OCI-LY1 (cell line): ENCODE measurements around the gene FABP2.

Experiments
- H2AFZ ChIP-seq: fragments of 200-600 bp; sonication (generic), shearing (Covaris generic); 2 replicates; pipeline ENCODE4 v1.6.0; 2014; ENCODE audit warnings: antibody characterized with exemption, mild to moderate bottlenecking, low read length
- H3F3A ChIP-seq: fragments of 200-600 bp; sonication (generic), shearing (Covaris generic); 2 replicates; pipeline ENCODE4 v1.6.0; 2014; ENCODE audit warnings: mild to moderate bottlenecking, antibody characterized with exemption, low read length, moderate library complexity; ENCODE audit not compliant: insufficient read depth
- H3K27ac ChIP-seq: fragments of 200-600 bp; sonication (generic); 2 replicates; pipeline ENCODE4 v1.5.1; 2014; ENCODE audit warnings: low read length, mixed run types, mild to moderate bottlenecking, low read depth; ENCODE audit not compliant: poor library complexity, severe bottlenecking
- H3K27me3 ChIP-seq: fragments of 200-600 bp; sonication (generic); 2 replicates; pipeline ENCODE4 v1.6.0; 2014; ENCODE audit warnings: antibody characterized with exemption, mild to moderate bottlenecking, low read length, moderate library complexity; ENCODE audit not compliant: insufficient read depth
- H3K36me3 ChIP-seq: fragments of 200-600 bp; sonication (generic); 2 replicates; pipeline ENCODE4 v1.6.1; 2014; ENCODE audit warnings: mild to moderate bottlenecking, antibody characterized with exemption, low read length, moderate library complexity, mixed read lengths; ENCODE audit not compliant: insufficient read depth
- H3K4me1 ChIP-seq: fragments of 200-600 bp; sonication (generic); 2 replicates; pipeline ENCODE4 v1.5.1; 2014; ENCODE audit warnings: mild to moderate bottlenecking, low read length, moderate library complexity; ENCODE audit not compliant: insufficient read depth, severe bottlenecking
- H3K4me2 ChIP-seq: fragments of 200-600 bp; sonication (generic), shearing (Covaris generic); 2 replicates; pipeline ENCODE4 v1.6.1; 2014; ENCODE audit warnings: low read length
- H3K4me3 ChIP-seq: fragments of 200-600 bp; sonication (generic); 2 replicates; pipeline ENCODE4 v1.5.1; 2014; ENCODE audit warnings: low read length, low read depth, mild to moderate bottlenecking, mixed read lengths; ENCODE audit not compliant: poor library complexity, severe bottlenecking
- H3K79me2 ChIP-seq: fragments of 200-600 bp; shearing (Covaris generic); 2 replicates; pipeline ENCODE4 v1.6.1; 2016; ENCODE audit warnings: mixed run types, low read length, mixed read lengths; ENCODE audit not compliant: insufficient read depth
- H3K9ac ChIP-seq: fragments of 200-600 bp; sonication (generic), shearing (Covaris generic); 2 replicates; pipeline ENCODE4 v1.6.1; 2014; ENCODE audit warnings: mild to moderate bottlenecking, low read length, mixed read lengths
- H3K9me2 ChIP-seq: fragments of 200-600 bp; sonication (generic), shearing (Covaris generic); 2 replicates; pipeline ENCODE4 v1.6.1; 2014; ENCODE audit warnings: low read depth, mild to moderate bottlenecking, low read length, mixed read lengths
- H3K9me3 ChIP-seq: fragments of 200-600 bp; shearing (Covaris generic); 2 replicates; pipeline ENCODE4 v1.6.1; 2014; ENCODE audit warnings: low read length, mixed read lengths
- H4K20me1 ChIP-seq: fragments of 200-600 bp; sonication (generic), shearing (Covaris generic); 2 replicates; pipeline ENCODE4 v1.6.0; 2016; ENCODE audit warnings: mild to moderate bottlenecking, low read length; ENCODE audit not compliant: insufficient read depth
- CTCF ChIP-seq: fragments of 200-600 bp; sonication (generic), shearing (Covaris generic); IDR thresholded peaks from 2 replicates; pipeline ENCODE4 v1.5.1; 2017; ENCODE audit warnings: mild to moderate bottlenecking, antibody characterized with exemption, low read length, moderate library complexity, mixed read lengths
- EZH2 ChIP-seq: fragments of 200-600 bp; sonication (generic), shearing (Covaris generic); IDR thresholded peaks from 2 replicates; pipeline ENCODE4 v1.8.0; 2017; ENCODE audit warnings: borderline replicate concordance, mixed run types, mild to moderate bottlenecking, antibody characterized with exemption, low read length, moderate library complexity, mixed read lengths

Gene FABP2

DNA sequence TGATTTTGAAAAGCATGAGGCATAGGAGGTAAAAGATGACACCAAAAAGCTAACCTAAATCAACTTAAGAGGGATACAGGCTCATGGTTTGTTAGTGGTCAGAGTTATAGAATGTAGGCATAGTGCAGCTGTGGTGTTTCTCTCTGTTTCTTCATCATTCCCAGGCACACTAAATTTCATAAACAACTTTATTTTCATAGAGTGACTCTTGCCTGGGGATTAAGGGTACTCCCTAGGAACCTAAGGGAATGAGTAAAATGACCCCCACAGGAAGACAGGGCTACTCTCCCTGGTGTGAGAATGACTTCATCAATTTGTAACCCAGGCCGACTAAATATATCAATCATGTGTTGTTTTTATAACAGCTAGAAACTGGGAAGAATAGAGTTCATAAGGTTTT, 11.1 kb downstream of the FABP2 start:
- no peak overlapping the region for H3K4me2 ChIP-seq
- no peaks in the 10 kb centered on the region for H3K9me2 ChIP-seq
- no peak overlapping the region for H3K4me3 ChIP-seq
- H3F3A ChIP-seq = no peaks in the 10 kb centered on the region
- no peak overlapping the region for H2AFZ ChIP-seq
- H3K9ac ChIP-seq = no peak overlapping the region
- no peaks in the 10 kb centered on the region for H4K20me1 ChIP-seq
- H3K36me3 ChIP-seq = no peaks in the 10 kb centered on the region
- no peak overlapping the region for H3K27ac ChIP-seq
- TF ChIP-seq EZH2 (no peak), CTCF (no peak)
- H3K9me3 ChIP-seq = no peaks in the 10 kb centered on the region
- H3K79me2 ChIP-seq = no peaks in the 10 kb centered on the region
- H3K4me1 ChIP-seq = no peaks in the 10 kb centered on the region
- no peaks in the 10 kb centered on the region for H3K27me3 ChIP-seq

GRCh38 chr4:119307606-119308005, 14.3 kb downstream of the FABP2 start:
- H3K79me2 ChIP-seq = no peaks in the 10 kb centered on the region
- no peak overlapping the region for H3K4me2 ChIP-seq
- no peak overlapping the region for H3K27ac ChIP-seq
- no peak for TF ChIP-seq EZH2
- no peak for TF ChIP-seq CTCF
- no peaks in the 10 kb centered on the region for H3K36me3 ChIP-seq
- no peaks in the 10 kb centered on the region for H3K27me3 ChIP-seq
- H3F3A ChIP-seq = no peaks in the 10 kb centered on the region
- no peaks in the 10 kb centered on the region for H3K9me2 ChIP-seq
- no peaks in the 10 kb centered on the region for H3K9me3 ChIP-seq
- no peak overlapping the region for H2AFZ ChIP-seq
- no peak overlapping the region for H3K9ac ChIP-seq
- no peaks in the 10 kb centered on the region for H3K4me1 ChIP-seq
- H3K4me3 ChIP-seq = no peak overlapping the region
- no peaks in the 10 kb centered on the region for H4K20me1 ChIP-seq

GRCh38 chr4:119304431-119304830, 17.5 kb downstream of the FABP2 start:
- H3K4me2 ChIP-seq = no peak overlapping the region
- H3K27ac ChIP-seq = no peak overlapping the region
- H3K27me3 ChIP-seq = no peaks in the 10 kb centered on the region
- no peaks in the 10 kb centered on the region for H4K20me1 ChIP-seq
- TF ChIP-seq EZH2 = no peak
- TF ChIP-seq CTCF = no peak
- no peaks in the 10 kb centered on the region for H3F3A ChIP-seq
- H3K9ac ChIP-seq = no peak overlapping the region
- no peaks in the 10 kb centered on the region for H3K36me3 ChIP-seq
- peaks cover 11% of the 10 kb centered on the region for H3K4me1 ChIP-seq
- no peaks in the 10 kb centered on the region for H3K9me3 ChIP-seq
- no peak overlapping the region for H3K4me3 ChIP-seq
- H3K9me2 ChIP-seq = no peaks in the 10 kb centered on the region
- H2AFZ ChIP-seq = no peak overlapping the region
- H3K79me2 ChIP-seq = peaks cover 3% of the 10 kb centered on the region
